ENCODE measurements around the gene SBNO2. TPM values are rescaled to one million over a fixed set of nuclear protein-coding genes. Genes with fewer than 3 reads are reported as not detected.

Gene SBNO2
- total RNA-seq, 4 donors from 2014 or later: 22.2 to 49.8 (median 30.9) TPM

DNA sequence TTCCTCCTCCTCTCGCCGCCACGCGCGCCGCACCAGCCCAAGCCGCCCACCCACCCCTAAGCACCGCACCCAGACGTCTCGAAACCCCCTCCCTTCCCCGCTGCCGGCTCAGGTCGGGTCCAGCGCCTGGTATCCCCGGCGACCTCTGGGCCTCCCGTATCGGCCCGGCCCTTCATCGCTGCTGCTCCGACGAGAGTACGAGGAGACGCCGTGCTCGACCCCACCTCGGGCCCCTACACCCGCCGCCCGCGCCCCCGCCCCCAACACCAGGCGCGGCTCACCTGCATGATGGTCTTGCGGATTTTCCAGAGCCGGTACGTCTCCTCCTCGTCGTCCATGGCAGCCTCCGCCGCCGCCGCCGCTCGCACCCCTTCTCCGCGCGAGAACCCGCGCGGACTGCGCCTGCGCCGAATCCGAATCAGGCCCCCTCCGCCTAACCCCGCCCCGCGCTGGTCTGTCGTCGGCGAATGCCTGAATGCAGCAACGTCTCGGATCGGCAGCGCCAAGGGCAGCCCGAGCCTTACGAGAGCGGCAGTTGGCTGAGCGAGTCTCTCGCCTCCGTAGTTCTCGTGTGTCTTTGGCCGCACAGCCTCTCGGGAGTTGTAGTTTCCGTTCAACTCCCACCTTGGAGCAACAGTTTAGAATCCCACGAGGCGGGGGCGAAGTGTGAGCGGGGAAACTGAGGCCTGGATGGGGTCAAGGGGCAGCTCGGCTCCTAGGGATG, 78.9 kb downstream of the SBNO2 start, which contains the start of gene POLR2E:
Gene POLR2E, minus strand, starts transcription at position 398 of the 724 bp plus-strand sequence. Its CDS starts 60 bp downstream, at position 338.
- Histone ChIP-seq H3K36me3 (peaks cover 0 to 35% of the 10 kb centered on the region in 2 donors), H3K4me1 (peaks cover 26 to 30% of the 10 kb centered on the region in 2 donors), H3K4me3 (peak within 1 kb of the TSS; percentile 79 to 99 (median 98)), H3K27me3 (no peaks in the 10 kb centered on the region), H3K27ac (peak within 1 kb of the TSS; percentile 79 to 94 (median 92)), H3K9me3 (no peaks in the 10 kb centered on the region)
- in situ Hi-C loops (cut with MboI; ENCODE audit: low sequenced_read_pairs in 4 of 4): no loop called here
- peak; percentile 95 to 98 for ATAC-seq
- peak; percentile 99 for DNase-seq
- intact Hi-C loops (cut with DNase I; ENCODE audit: low total_unique reads): loop anchor here (2.0 kb wide), 1 partner anchor 146 kb away; the partner anchor contains the start of gene ATP5F1D
- peak; percentile 88 to 92 for TF ChIP-seq POLR2A (IDR thresholded peaks at IDR 0.05)
- TF ChIP-seq, protein P1, sequence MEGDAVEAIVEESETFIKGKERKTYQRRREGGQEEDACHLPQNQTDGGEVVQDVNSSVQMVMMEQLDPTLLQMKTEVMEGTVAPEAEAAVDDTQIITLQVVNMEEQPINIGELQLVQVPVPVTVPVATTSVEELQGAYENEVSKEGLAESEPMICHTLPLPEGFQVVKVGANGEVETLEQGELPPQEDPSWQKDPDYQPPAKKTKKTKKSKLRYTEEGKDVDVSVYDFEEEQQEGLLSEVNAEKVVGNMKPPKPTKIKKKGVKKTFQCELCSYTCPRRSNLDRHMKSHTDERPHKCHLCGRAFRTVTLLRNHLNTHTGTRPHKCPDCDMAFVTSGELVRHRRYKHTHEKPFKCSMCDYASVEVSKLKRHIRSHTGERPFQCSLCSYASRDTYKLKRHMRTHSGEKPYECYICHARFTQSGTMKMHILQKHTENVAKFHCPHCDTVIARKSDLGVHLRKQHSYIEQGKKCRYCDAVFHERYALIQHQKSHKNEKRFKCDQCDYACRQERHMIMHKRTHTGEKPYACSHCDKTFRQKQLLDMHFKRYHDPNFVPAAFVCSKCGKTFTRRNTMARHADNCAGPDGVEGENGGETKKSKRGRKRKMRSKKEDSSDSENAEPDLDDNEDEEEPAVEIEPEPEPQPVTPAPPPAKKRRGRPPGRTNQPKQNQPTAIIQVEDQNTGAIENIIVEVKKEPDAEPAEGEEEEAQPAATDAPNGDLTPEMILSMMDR (IDR thresholded peaks at IDR 0.05 in 4 of 5, conservative IDR thresholded peaks at IDR 0.05 in 1 of 5): no peak

- Histone ChIP-seq H3K4me3 (peak overlapping the region; percentile 79 to 99 (median 98)), H3K36me3 (peaks cover 0 to 40% of the 10 kb centered on the region in 2 donors), H3K27me3 (no peaks in the 10 kb centered on the region), H3K9me3 (no peaks in the 10 kb centered on the region), H3K27ac (peak overlapping the region; percentile 79 to 94 (median 92)), H3K4me1 (peaks cover 26 to 29% of the 10 kb centered on the region in 2 donors)
- ATAC-seq (no peak), DNase-seq (no peak)
- intact Hi-C loops (cut with DNase I; ENCODE audit: low total_unique reads): loop anchor here (2.0 kb wide), 1 partner anchor 146 kb away; the partner anchor contains the start of gene ATP5F1D
- TF ChIP-seq, protein P1 (IDR thresholded peaks at IDR 0.05 in 4 of 5, conservative IDR thresholded peaks at IDR 0.05 in 1 of 5): no peak
- no peak for TF ChIP-seq POLR2A (IDR thresholded peaks at IDR 0.05)
- in situ Hi-C loops (cut with MboI; ENCODE audit: low sequenced_read_pairs in 4 of 4): no loop called here
Observed at GRCh38 chr19:1094655-1094977, 79.5 kb downstream of the SBNO2 start.

- in situ Hi-C loops (cut with MboI; ENCODE audit: low sequenced_read_pairs in 4 of 4): no loop called here
- Histone ChIP-seq H3K4me3 (peak overlapping the region; percentile 79 to 99 (median 98)), H3K9me3 (no peaks in the 10 kb centered on the region), H3K27ac (peak overlapping the region; percentile 79 to 94 (median 92)), H3K36me3 (peaks cover 0 to 47% of the 10 kb centered on the region in 2 donors), H3K4me1 (peaks cover 21 to 23% of the 10 kb centered on the region in 2 donors), H3K27me3 (no peaks in the 10 kb centered on the region)
- no peak for TF ChIP-seq POLR2A (IDR thresholded peaks at IDR 0.05)
- TF ChIP-seq, protein P1 (IDR thresholded peaks at IDR 0.05 in 4 of 5, conservative IDR thresholded peaks at IDR 0.05 in 1 of 5): no peak
- DNase-seq (no peak), ATAC-seq (no peak)
- intact Hi-C loops (cut with DNase I; ENCODE audit: low total_unique reads): loop anchor here (2.0 kb wide), 1 partner anchor 147 kb away; the partner anchor contains the start of gene ATP5F1D
Observed at GRCh38 chr19:1093811-1094553, 80.1 kb downstream of the SBNO2 start.

- DNase-seq (no peak), ATAC-seq (no peak)
- intact Hi-C loops (cut with DNase I; ENCODE audit: low total_unique reads) (no loop called here), in situ Hi-C loops (cut with MboI; ENCODE audit: low sequenced_read_pairs in 4 of 4) (no loop called here)
- Histone ChIP-seq H3K36me3 (peaks cover 0 to 53% of the 10 kb centered on the region in 2 donors), H3K4me3 (no peak overlapping the region), H3K9me3 (no peaks in the 10 kb centered on the region), H3K4me1 (peaks cover 21 to 25% of the 10 kb centered on the region in 2 donors), H3K27ac (peak overlapping the region in 1 of 4 donors; percentile 94), H3K27me3 (no peaks in the 10 kb centered on the region)
- TF ChIP-seq POLR2A (IDR thresholded peaks at IDR 0.05): no peak
- TF ChIP-seq, protein P1 (IDR thresholded peaks at IDR 0.05 in 4 of 5, conservative IDR thresholded peaks at IDR 0.05 in 1 of 5): no peak
Observed at GRCh38 chr19:1093330-1093729, 80.7 kb downstream of the SBNO2 start.
